HG03097 (cell line): ENCODE results near the gene CORO7.
"Not testable (repeated sequence)": the region's sequence is repeated elsewhere in the genome, so short reads cannot be mapped to it uniquely, and the experiment has no call there.

Experiments
- ATAC-seq: cut with Tn5 transposase; IDR thresholded peaks from one replicate; pipeline ENCODE4 v1.9.1; 2021; ENCODE audit not compliant: unreplicated experiment, low FRiP score

Gene CORO7

GRCh38 chr16:4403133-4403949 is 13.1 kb downstream of the CORO7 start:
- ATAC-seq = no peak

GRCh38 chr16:4402439-4403132 is 13.8 kb downstream of the CORO7 start:
- ATAC-seq = no peak

- ATAC-seq = no peak
Measured at GRCh38 chr16:4401510-4401909, 14.9 kb downstream of the CORO7 start.

GRCh38 chr16:4401094-4401501 is 15.3 kb downstream of the CORO7 start:
- ATAC-seq = no peak

GRCh38 chr16:4399001-4399730 is 17.2 kb downstream of the CORO7 start:
- ATAC-seq = no peak

- ATAC-seq = no peak
Measured at GRCh38 chr16:4395055-4395726, 21.2 kb downstream of the CORO7 start.

GRCh38 chr16:4393850-4394249 is 22.5 kb downstream of the CORO7 start:
- ATAC-seq = not testable (repeated sequence)

- no peak for ATAC-seq
Measured at GRCh38 chr16:4393240-4393600, 23.2 kb downstream of the CORO7 start.

- no peak for ATAC-seq
Measured at GRCh38 chr16:4392382-4393239, 23.8 kb downstream of the CORO7 start.

- no peak for ATAC-seq
Measured at GRCh38 chr16:4391631-4392381, 24.6 kb downstream of the CORO7 start.

GRCh38 chr16:4390266-4391260 is 25.8 kb downstream of the CORO7 start:
- ATAC-seq = no peak

GRCh38 chr16:4389051-4389955 is 27.1 kb downstream of the CORO7 start:
- no peak for ATAC-seq

- ATAC-seq = no peak
Measured at GRCh38 chr16:4388271-4389021, 27.9 kb downstream of the CORO7 start.

- no peak for ATAC-seq
Measured at GRCh38 chr16:4387781-4388180, 28.6 kb downstream of the CORO7 start.

- ATAC-seq = no peak
Measured at GRCh38 chr16:4386951-4387565, 29.3 kb downstream of the CORO7 start.

- ATAC-seq = no peak
Measured at GRCh38 chr16:4386451-4386805, 30.0 kb downstream of the CORO7 start.
